Adrenal gland (tissue), 12 donors: Measurements from ENCODE around the gene ESYT2. TPM values are rescaled to one million over a fixed set of nuclear protein-coding genes. Genes with fewer than 3 reads are reported as not detected.
A peak's percentile ranks its signal among the peaks of the same experiment; 100 is the strongest.

Experiments
- DNase-seq, 7 donors: peaks; one replicate each; pipeline ENCODE4 v3.0.0-alpha.2; 2019 to 2020
- H3K27ac ChIP-seq, 5 donors: fragments of 200-600 bp; sonication (generic) in 4 of 5; 1 replicate in 3 of 5; 2 replicates in 2 of 5; pipeline versions ENCODE4 v1.5.1 to v1.8.0; 2016 to 2020; ENCODE audit warnings: mild to moderate bottlenecking in 1 of 5
- H3K27me3 ChIP-seq: fragments of 200-600 bp; 2 replicates; pipeline ENCODE4 v1.8.0; 2021
- H3K36me3 ChIP-seq, 2 donors: fragments of 200-600 bp; replicated peaks in 1 of 2; 1 replicate in 1 of 2; 2 replicates in 1 of 2; pipeline versions ENCODE4 v1.5.1 to v1.8.0; 2018 to 2022
- H3K4me1 ChIP-seq, 2 donors: fragments of 200-600 bp; replicated peaks in 1 of 2; 1 replicate in 1 of 2; 2 replicates in 1 of 2; pipeline versions ENCODE4 v1.5.1 to v1.8.0; 2018 to 2021
- H3K4me3 ChIP-seq, 4 donors: fragments of 200-600 bp; sonication (generic) in 3 of 4; one replicate each; pipeline ENCODE4 v1.5.1; 2016 to 2018
- H3K9me3 ChIP-seq, 3 donors: fragments of 200-600 bp; sonication (generic) in 1 of 3; replicated peaks in 1 of 3; 1 replicate in 2 of 3; 2 replicates in 1 of 3; pipeline versions ENCODE4 v1.5.1 to v1.8.0; 2016 to 2021
- POLR2A ChIP-seq, 2 donors: fragments of 450-650 bp; IDR thresholded peaks; one replicate each; pipeline ENCODE4 v1.6.1; 2017; ENCODE audit warnings: antibody characterized with exemption in 2 of 2, mild to moderate bottlenecking in 2 of 2, moderate library complexity in 1 of 2
- WGBS, 4 donors: extraction: QIAGEN DNeasy Blood & Tissue Kit in 2 of 4; methylation state at CpG; one replicate each; pipeline versions ENCODE4 v1.1.5 to v1.1.7; 2013 to 2017; 5-methylcytosine and 5-hydroxymethylcytosine counted together
- intact Hi-C, 2 donors: fragments of 100-400 bp; cut with DNase I; formaldehyde crosslinking; loops; one replicate each; pipeline versions ENCODE4 v1.14.1 to v1.15.0; 2022 to 2023
- polyA plus RNA-seq, 3 donors: library from polyadenylated mRNA; stranded (reverse); fragments of 200-250 nt in 2 of 3; fragments of 350-450 nt in 1 of 3; fragmentation: Illumina TruSeq in 1 of 3; extraction: RNeasy Lipid Tissue Mini Kit (QIAGEN cat#74804) in 1 of 3; gene quantifications; one replicate each; pipeline ENCODE4 v1.2.3, GENCODE V29; 2013 to 2014
- total RNA-seq, 9 donors: library from RNA; depleted of rRNA in 4 of 9; stranded (reverse); fragments of >200 nt in 4 of 9; fragments of 120-200 nt in 1 of 9; fragmentation: NEBNext Ultra II Directional in 1 of 9; extraction: Animal tissue kit (Norgen Biotek cat#: 25700) in 1 of 9; gene quantifications; one replicate each; pipeline versions ENCODE4 v1.1.0 to v1.2.4, GENCODE V29; 2013 to 2023
- TF ChIP-seq, protein P1 (sequence below), 6 experiments: fragments of 450-650 bp in 4 of 6; fragments of 200-600 bp in 2 of 6; sonication (generic) in 1 of 6; IDR thresholded peaks; 1 replicate in 5 of 6; 2 replicates in 1 of 6; pipeline versions ENCODE4 v1.5.1 to v1.8.0; 2016 to 2021; ENCODE audit warnings: antibody characterized with exemption in 6 of 6, mild to moderate bottlenecking in 2 of 6, moderate library complexity in 1 of 6
- donor health status: healthy with polysubstance abuse.
- donor health status: Bipolar disorder and iron deficiency.
- donor health status: DM: yes; HTN: yes; CAD: no.
- donor health status: DM: no; HTN: no; CAD: no.
- donor health status: DM: no; HTN: no; CAD: no.
- donor health status: DM: yes; HTN: yes; CAD: no.

ESYT2 gene
- total and polyA plus RNA-seq, 12 donors: 16.8 to 104 (median 77.5) TPM

DNA sequence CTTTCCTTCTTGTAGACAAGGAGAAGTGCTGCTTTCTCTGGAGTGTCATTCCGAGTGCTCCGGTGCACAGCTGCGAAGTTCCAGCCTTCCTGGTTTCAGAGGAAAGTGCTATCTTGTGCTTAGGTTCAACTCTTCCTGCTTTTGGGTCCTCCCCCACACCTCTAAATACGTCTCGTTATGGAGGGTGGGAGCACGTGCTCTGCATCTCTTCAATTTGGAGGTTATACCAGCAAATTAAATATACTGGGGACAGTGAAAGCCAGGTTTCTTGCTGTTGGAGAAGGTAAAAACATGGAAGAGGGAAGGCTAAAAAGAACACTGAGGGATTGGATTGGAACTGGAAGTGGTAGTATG, 2.4 kb upstream of the ESYT2 start:
- WGBS, 4 donors: 86 to 90% (median 87%) methylated on average over 6 of the region's 6 CpGs
- intact Hi-C loops: no loop called here

DNA sequence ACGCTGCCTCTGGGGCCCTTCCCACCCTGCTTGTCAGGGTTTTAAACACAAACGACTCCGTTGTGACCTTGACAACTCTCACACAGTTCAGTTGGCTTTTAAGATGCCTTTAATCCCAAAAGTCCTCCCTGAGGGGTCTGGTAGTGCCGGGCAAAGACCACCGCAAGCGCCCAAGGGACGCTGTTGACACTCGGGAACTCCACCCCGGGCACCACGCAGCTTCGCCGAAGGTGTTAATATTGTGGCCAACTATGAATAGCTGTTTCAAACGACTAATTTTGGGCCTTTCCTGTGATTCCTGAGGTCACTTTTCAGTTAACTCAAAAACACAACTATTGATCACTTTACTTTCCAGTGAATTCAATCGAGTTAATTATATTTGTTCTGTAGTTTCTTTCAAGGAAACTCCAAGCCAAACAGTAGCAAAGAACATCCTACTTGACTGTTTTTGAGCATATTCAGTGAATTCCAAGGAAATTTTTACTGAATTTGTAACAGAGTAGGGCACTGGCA, 958 bp upstream of the ESYT2 start:
- Histone ChIP-seq H3K4me3 (peak overlapping the region in 3 of 4 donors; percentile 27 to 97 (median 97)), H3K36me3 (no peaks in the 10 kb centered on the region), H3K27ac (peak overlapping the region; percentile 94 to 100 (median 99)), H3K9me3 (no peaks in the 10 kb centered on the region), H3K4me1 (peaks cover 16 to 26% of the 10 kb centered on the region in 2 donors), H3K27me3 (no peaks in the 10 kb centered on the region)
- 0 to 5% (median 2%) methylated on average over 11 to 14 of the region's 14 CpGs for whole genome bisulfite sequencing, 4 donors
- no peak for TF ChIP-seq POLR2A (IDR thresholded peaks at IDR 0.05)
- TF ChIP-seq, protein P1, sequence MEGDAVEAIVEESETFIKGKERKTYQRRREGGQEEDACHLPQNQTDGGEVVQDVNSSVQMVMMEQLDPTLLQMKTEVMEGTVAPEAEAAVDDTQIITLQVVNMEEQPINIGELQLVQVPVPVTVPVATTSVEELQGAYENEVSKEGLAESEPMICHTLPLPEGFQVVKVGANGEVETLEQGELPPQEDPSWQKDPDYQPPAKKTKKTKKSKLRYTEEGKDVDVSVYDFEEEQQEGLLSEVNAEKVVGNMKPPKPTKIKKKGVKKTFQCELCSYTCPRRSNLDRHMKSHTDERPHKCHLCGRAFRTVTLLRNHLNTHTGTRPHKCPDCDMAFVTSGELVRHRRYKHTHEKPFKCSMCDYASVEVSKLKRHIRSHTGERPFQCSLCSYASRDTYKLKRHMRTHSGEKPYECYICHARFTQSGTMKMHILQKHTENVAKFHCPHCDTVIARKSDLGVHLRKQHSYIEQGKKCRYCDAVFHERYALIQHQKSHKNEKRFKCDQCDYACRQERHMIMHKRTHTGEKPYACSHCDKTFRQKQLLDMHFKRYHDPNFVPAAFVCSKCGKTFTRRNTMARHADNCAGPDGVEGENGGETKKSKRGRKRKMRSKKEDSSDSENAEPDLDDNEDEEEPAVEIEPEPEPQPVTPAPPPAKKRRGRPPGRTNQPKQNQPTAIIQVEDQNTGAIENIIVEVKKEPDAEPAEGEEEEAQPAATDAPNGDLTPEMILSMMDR (IDR thresholded peaks at IDR 0.05): peak in 1 of 6 experiments; percentile 0
- intact Hi-C loops: no loop called here
- peak in 1 of 7 donors; percentile 78 for DNase-seq

More for the DNA sequence above, 2.4 kb upstream of the ESYT2 start:
- Histone ChIP-seq H3K4me1 (peaks cover 20 to 29% of the 10 kb centered on the region in 2 donors), H3K36me3 (no peaks in the 10 kb centered on the region), H3K27me3 (no peaks in the 10 kb centered on the region), H3K4me3 (no peak overlapping the region), H3K27ac (no peak overlapping the region), H3K9me3 (no peaks in the 10 kb centered on the region)
- TF ChIP-seq, protein P1 (IDR thresholded peaks at IDR 0.05): no peak
- no peak for TF ChIP-seq POLR2A (IDR thresholded peaks at IDR 0.05)
- DNase-seq: no peak

DNA sequence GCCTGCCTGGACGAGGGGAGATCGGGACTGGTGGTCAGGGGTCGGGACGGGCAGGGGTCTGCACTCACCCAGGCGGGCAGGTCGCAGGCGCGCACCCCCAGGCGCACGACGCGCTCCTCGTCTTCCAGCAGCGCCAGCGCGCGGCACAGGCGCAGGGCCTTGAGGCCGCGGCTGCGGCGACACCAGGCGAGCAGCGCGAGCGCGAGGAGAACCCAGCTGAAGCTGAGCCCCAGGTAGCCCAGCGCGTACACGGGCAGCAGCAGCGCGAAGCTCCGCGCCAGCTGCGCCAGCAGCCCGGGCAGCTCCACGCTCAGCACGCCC, 328 bp downstream of the ESYT2 start:
- Histone ChIP-seq H3K27me3 (no peaks in the 10 kb centered on the region), H3K9me3 (no peaks in the 10 kb centered on the region), H3K36me3 (no peaks in the 10 kb centered on the region), H3K27ac (peak overlapping the region; percentile 91 to 100 (median 99)), H3K4me3 (peak overlapping the region in 3 of 4 donors; percentile 96 to 97 (median 97)), H3K4me1 (peaks cover 7 to 19% of the 10 kb centered on the region in 2 donors)
- intact Hi-C loops: loop anchor here in 1 of 2 donors (5.0 kb wide), 1 partner anchor 47 kb away; no protein-coding TSS in a partner anchor
- TF ChIP-seq, protein P1 (IDR thresholded peaks at IDR 0.05): no peak
- TF ChIP-seq POLR2A (IDR thresholded peaks at IDR 0.05): no peak
- WGBS, 4 donors: 0 to 1% (median 0%) methylated on average over 7 to 38 of the region's 38 CpGs; no CpG with 5 or more reads in 1 of the 4 donors
- peak; percentile 69 to 82 (median 74) for DNase-seq

DNA sequence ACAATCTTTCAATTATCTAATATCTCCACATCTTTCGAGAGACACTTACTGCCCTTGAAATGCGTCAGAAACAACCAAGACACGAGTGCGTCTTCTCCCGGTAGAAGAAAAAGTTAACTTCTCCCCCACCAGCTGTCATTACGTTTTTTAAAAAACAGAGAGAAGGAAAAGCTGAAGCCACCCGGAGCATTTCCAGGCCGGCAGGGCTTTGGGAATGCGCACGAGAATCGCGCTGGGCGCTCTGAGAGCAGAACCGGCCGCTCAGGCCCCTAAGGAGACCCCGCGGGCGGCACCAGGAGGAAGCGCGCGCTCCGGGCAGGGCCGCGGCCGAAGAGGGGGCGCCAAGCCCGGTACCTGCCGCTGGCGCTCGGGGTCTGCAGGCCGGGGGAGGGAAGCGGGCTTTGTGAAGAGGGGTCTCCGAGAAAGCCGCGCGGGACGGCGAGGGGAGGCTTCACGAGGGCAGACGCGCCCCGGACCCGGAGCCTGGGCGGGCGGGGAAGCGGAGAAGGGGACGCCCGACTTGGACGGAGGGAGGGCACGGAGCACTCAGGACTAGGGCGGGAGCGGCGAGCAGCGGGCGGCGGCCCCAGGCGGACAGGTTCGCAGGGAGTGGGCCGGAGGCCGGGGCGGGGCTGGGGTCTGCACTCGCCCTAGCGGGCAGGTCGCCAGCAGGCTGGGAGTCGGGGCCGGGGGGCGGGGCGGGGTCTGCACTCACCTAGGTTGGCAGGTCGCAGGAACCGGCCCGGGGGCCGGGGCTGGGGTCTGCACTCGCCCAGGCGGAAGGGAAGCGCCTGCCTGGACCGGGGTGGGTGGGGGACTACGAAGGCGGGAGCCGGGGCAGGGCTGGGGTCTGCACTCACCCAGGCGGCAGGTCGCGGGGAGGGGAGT, 932 bp downstream of the ESYT2 start:
- WGBS, 4 donors: 1 to 2% (median 1%) methylated on average over 16 to 82 of the region's 82 CpGs
- H3K36me3 ChIP-seq: no peaks in the 10 kb centered on the region
- peak in 6 of 7 donors; percentile 44 to 74 (median 61) for DNase-seq
- H3K4me1 ChIP-seq: peaks cover 7 to 19% of the 10 kb centered on the region in 2 donors
- TF ChIP-seq POLR2A (IDR thresholded peaks at IDR 0.05): peak in 1 of 2 donors; percentile 63
- TF ChIP-seq, protein P1 (IDR thresholded peaks at IDR 0.05): no peak
- no peaks in the 10 kb centered on the region for H3K9me3 ChIP-seq
- H3K4me3 ChIP-seq: peak overlapping the region; percentile 49 to 97 (median 96)
- no peaks in the 10 kb centered on the region for H3K27me3 ChIP-seq
- peak overlapping the region; percentile 91 to 100 (median 99) for H3K27ac ChIP-seq
- intact Hi-C loops: loop anchor here in 1 of 2 donors (5.0 kb wide), 1 partner anchor 46 kb away; no protein-coding TSS in a partner anchor
